GM12878 (cell line): ENCODE data around the gene AMBN. TPM values are rescaled to one million over a fixed set of nuclear protein-coding genes. Genes with fewer than 3 reads are reported as not detected.

Experiments
- ATAC-seq: fragments of 200-7000 bp; cut with Tn5 transposase; 3 replicates; pipeline ENCODE4 v1.9.1; 2020; ENCODE audit warnings: mild to moderate bottlenecking, moderate library complexity
- BruUV-seq: library from RNA; stranded (reverse); fragments of 400-500 nt; replicated peaks from 2 replicates; lab custom pipeline; 2021; lab: Mats Ljungman, UMichigan
- CTCF ChIA-PET: fragments of 300-600 bp; sonication (Branson Sonifier 250); formaldehyde crosslinking; extraction: SDS; loops from one replicate; lab custom pipeline; 2021; ENCODE audit warnings: inconsistent platforms; lab: Yijun Ruan, JAX
- POLR2A ChIA-PET: fragments of 350-600 bp; formaldehyde crosslinking; extraction: SDS; loops from one replicate; lab custom pipeline; 2021; ENCODE audit warnings: inconsistent platforms; lab: Charles Lee
- RAD21 ChIA-PET: fragments of 300-600 bp; sonication (Branson Sonifier 250); formaldehyde crosslinking; loops from one replicate; lab custom pipeline; 2023; ENCODE audit warnings: antibody characterized with exemption; ENCODE audit not compliant: unreplicated experiment; lab: Charles Lee
- SMC1A ChIA-PET: fragments of 300-600 bp; sonication (Branson Sonifier 250); formaldehyde crosslinking; loops from one replicate; lab custom pipeline; 2023; ENCODE audit not compliant: unreplicated experiment, uncharacterized antibody; lab: Charles Lee
- DNase-seq: peaks from one replicate; pipeline ENCODE4 v3.0.0-alpha.2; 2011; ENCODE audit warnings: low read depth, low spot score
- FAIRE-seq: peaks from 3 replicates; lab custom pipeline; 2011; peaks lifted over from hg19 to GRCh38; lab: Jason Lieb, UNC
- H2AFZ ChIP-seq: 2 replicates; pipeline ENCODE4 v1.6.0; 2011; ENCODE audit warnings: low read depth, low read length, control low read depth; ENCODE audit not compliant: control insufficient read depth
- H3K27ac ChIP-seq: 2 replicates; pipeline ENCODE4 v1.5.1; 2011; ENCODE audit warnings: control low read depth; ENCODE audit not compliant: control insufficient read depth, insufficient read depth
- H3K27me3 ChIP-seq, 2 experiments: replicated peaks in 1 of 2; 2 replicates each; pipeline versions ENCODE4 v1.6.0 to v1.6.1; 2011; ENCODE audit warnings: low read length in 1 of 2; ENCODE audit not compliant: control insufficient read depth in 2 of 2, insufficient read depth in 2 of 2
- H3K36me3 ChIP-seq, 2 experiments: 2 replicates each; pipeline ENCODE4 v1.5.1; 2011; ENCODE audit warnings: low read length in 1 of 2; ENCODE audit not compliant: control insufficient read depth in 2 of 2, insufficient read depth in 2 of 2
- H3K4me1 ChIP-seq: 2 replicates; pipeline ENCODE4 v1.6.1; 2011; ENCODE audit warnings: mild to moderate bottlenecking, low read length, moderate library complexity, mixed read lengths; ENCODE audit not compliant: control insufficient read depth, insufficient read depth
- H3K4me2 ChIP-seq: 2 replicates; pipeline ENCODE4 v1.6.0; 2011; ENCODE audit warnings: control low read depth; ENCODE audit not compliant: control insufficient read depth, insufficient read depth
- H3K4me3 ChIP-seq: fragments of 200-600 bp; sonication (generic); 2 replicates; pipeline ENCODE4 v1.5.1; 2016
- H3K79me2 ChIP-seq: 2 replicates; pipeline ENCODE4 v1.6.0; 2011; ENCODE audit warnings: low read length; ENCODE audit not compliant: control insufficient read depth, insufficient read depth
- H3K9ac ChIP-seq: 2 replicates; pipeline ENCODE4 v1.8.0; 2011; ENCODE audit warnings: low read length, control low read depth, mixed read lengths; ENCODE audit not compliant: control insufficient read depth, insufficient read depth
- H3K9me3 ChIP-seq: replicated peaks from 3 replicates; pipeline ENCODE4 v1.5.1; 2011; ENCODE audit warnings: mild to moderate bottlenecking, low read length; ENCODE audit not compliant: control insufficient read depth, insufficient read depth
- H4K20me1 ChIP-seq: 2 replicates; pipeline ENCODE4 v1.6.0; 2011; ENCODE audit not compliant: control insufficient read depth, insufficient read depth
- BMI1 ChIP-seq: fragments of 450-650 bp; IDR thresholded peaks from 2 replicates; pipeline ENCODE4 v1.6.1; 2016; ENCODE audit warnings: mild to moderate bottlenecking, moderate library complexity, borderline replicate concordance
- E4F1 ChIP-seq: fragments of 450-650 bp; IDR thresholded peaks from 2 replicates; pipeline ENCODE4 v1.6.1; 2018; ENCODE audit warnings: borderline replicate concordance, mild to moderate bottlenecking; ENCODE audit not compliant: partially characterized antibody
- EED ChIP-seq: sonication (generic); IDR thresholded peaks from 2 replicates; pipeline ENCODE4 v1.6.1; 2016; ENCODE audit warnings: antibody characterized with exemption, low read depth
- GATAD2B ChIP-seq: fragments of 450-650 bp; conservative IDR thresholded peaks from 2 replicates; pipeline ENCODE4 v1.6.1; 2017; ENCODE audit warnings: low read depth, mild to moderate bottlenecking, moderate library complexity
- HDGF ChIP-seq: fragments of 450-650 bp; IDR thresholded peaks from 2 replicates; pipeline ENCODE4 v1.6.1; 2016; ENCODE audit warnings: antibody characterized with exemption
- IKZF2 ChIP-seq, 2 experiments: fragments of 450-650 bp; IDR thresholded peaks; 2 replicates each; pipeline ENCODE4 v1.6.1; 2017; ENCODE audit warnings: mild to moderate bottlenecking in 2 of 2, moderate library complexity in 2 of 2
- IRF4 ChIP-seq: IDR thresholded peaks from 2 replicates; pipeline ENCODE4 v1.6.1; 2011; ENCODE audit warnings: low read depth, low read length
- LARP7 ChIP-seq: fragments of 450-650 bp; IDR thresholded peaks from 2 replicates; pipeline ENCODE4 v1.6.1; 2017; ENCODE audit warnings: mild to moderate bottlenecking
- NBN ChIP-seq: fragments of 450-650 bp; IDR thresholded peaks from 2 replicates; pipeline ENCODE4 v1.6.1; 2016
- NR2C1 ChIP-seq: fragments of 450-650 bp; IDR thresholded peaks from 2 replicates; pipeline ENCODE4 v1.6.1; 2017; ENCODE audit warnings: antibody characterized with exemption, mild to moderate bottlenecking, moderate library complexity
- NRF1 ChIP-seq: conservative IDR thresholded peaks from 2 replicates; pipeline ENCODE4 v1.6.1; 2011; ENCODE audit warnings: mild to moderate bottlenecking, low read depth, low read length, improper control_type of control experiment
- RCOR1 ChIP-seq: conservative IDR thresholded peaks from 2 replicates; pipeline ENCODE4 v1.6.1; 2012; ENCODE audit warnings: low read depth, low read length, improper control_type of control experiment
- WGBS: methylation state at CpG from one replicate; pipeline ENCODE4 v1.1.6; 2016; ENCODE audit warnings: low lambda C conversion rate; ENCODE audit not compliant: insufficient replicate concordance, insufficient coverage; ENCODE audit errors: missing lambda C conversion rate; 5-methylcytosine and 5-hydroxymethylcytosine counted together
- in situ Hi-C: fragments of 300-500 bp; cut with MboI; formaldehyde crosslinking; loops from 9 replicates; pipeline ENCODE4 v1.14.3; 2018; ENCODE audit warnings: mixed read lengths
- intact Hi-C: fragments of 100-400 bp; cut with micrococcal nuclease; formaldehyde crosslinking; loops from one replicate; pipeline ENCODE4 v1.14.2; 2022; ENCODE audit not compliant: unreplicated experiment
- polyA plus RNA-seq, 11 experiments: library from polyadenylated mRNA; depleted of rRNA in 4 of 11; unstranded in 6 of 11; stranded (reverse) in 5 of 11; fragments of >200 nt; fragmentation: Nextera tagmentation in 4 of 11; fragmentation: Illumina TruSeq in 1 of 11; extraction: Ambion mirVana in 4 of 11; extraction: Trizol in 1 of 11; gene quantifications; 1 replicate in 1 of 11; 2 replicates in 10 of 11; pipeline versions ENCODE4 v1.2.1 to v1.2.3, GENCODE V29; 2011 to 2016; ENCODE audit warnings: inconsistent platforms in 2 of 11, missing spikeins in 2 of 11, low read depth in 1 of 11
- total RNA-seq, 4 experiments: library from RNA; depleted of rRNA in 3 of 4; stranded (reverse); fragments of >200 nt in 3 of 4; fragmentation: Illumina TruSeq in 1 of 4; extraction: Trizol in 1 of 4; gene quantifications; 2 replicates each; pipeline versions ENCODE4 v1.2.1 to v1.2.3, GENCODE V29; 2013 to 2021
- TF ChIP-seq, protein P1 (sequence below): fragments of 450-650 bp; IDR thresholded peaks from 2 replicates; pipeline ENCODE4 v1.6.1; 2017; ENCODE audit warnings: mild to moderate bottlenecking, moderate library complexity
- TF ChIP-seq, protein P2 (sequence below): fragments of 450-650 bp; IDR thresholded peaks from 2 replicates; pipeline ENCODE4 v1.6.1; 2016; ENCODE audit warnings: mild to moderate bottlenecking, moderate library complexity, borderline replicate concordance

AMBN gene
- total and polyA plus RNA-seq, 10 of the 15 experiments (the other 5 are each of a cell fraction or from before 2014, with no cell fraction given), result 0.18 TPM; not detected in 9

DNA sequence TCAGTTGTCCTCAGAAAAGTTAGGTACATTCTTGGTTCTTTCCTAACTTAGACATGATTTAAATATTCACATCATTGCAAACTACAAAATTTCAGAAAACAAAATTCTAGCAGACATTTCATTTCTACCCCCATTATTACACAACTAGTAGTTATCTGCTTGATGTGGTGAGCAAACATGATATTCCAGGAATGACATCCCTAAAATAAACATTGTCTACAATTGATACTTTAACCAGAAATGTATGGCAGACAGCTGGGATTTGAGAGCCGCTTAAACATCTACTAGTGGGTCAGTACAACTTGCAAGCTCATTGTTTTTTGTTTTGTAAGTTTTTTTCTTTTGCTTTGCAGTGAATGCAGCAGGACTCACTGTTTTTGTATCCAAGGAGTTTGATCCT is 32.1 kb upstream of the AMBN start (continued):
- no peak for TF ChIP-seq E4F1
- TF ChIP-seq NRF1, result no peak
- no peak for TF ChIP-seq EED
- TF ChIP-seq LARP7, result no peak
- no peak for TF ChIP-seq NR2C1

DNA sequence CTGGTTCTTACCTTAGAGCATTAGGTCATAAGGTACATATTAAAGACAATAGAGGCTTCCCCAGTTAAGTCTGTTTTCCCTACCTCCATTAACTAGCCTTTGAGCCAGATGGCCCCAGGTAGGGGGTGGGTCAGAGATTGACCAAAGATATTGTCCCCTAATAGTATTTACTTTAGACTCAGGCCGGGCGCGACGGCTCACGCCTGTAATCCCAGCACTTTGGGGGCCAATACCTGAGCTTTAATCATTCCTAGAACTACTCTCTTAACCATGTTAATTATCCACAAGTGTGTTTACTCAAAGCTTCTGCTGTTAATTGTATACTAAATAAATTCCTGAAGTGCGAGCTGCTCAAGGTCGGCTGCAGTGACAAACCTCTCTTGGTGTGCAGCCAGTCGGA is 28.0 kb upstream of the AMBN start:
- POLR2A ChIA-PET, result no interaction called here
- in situ Hi-C loops, result no loop called here
- 82% methylated on average over 8 of the region's 8 CpGs for WGBS
- TF ChIP-seq NBN, result no peak
- TF ChIP-seq IRF4, result no peak
- no peak for TF ChIP-seq RCOR1
- TF ChIP-seq GATAD2B, result no peak
- TF ChIP-seq, protein P1, sequence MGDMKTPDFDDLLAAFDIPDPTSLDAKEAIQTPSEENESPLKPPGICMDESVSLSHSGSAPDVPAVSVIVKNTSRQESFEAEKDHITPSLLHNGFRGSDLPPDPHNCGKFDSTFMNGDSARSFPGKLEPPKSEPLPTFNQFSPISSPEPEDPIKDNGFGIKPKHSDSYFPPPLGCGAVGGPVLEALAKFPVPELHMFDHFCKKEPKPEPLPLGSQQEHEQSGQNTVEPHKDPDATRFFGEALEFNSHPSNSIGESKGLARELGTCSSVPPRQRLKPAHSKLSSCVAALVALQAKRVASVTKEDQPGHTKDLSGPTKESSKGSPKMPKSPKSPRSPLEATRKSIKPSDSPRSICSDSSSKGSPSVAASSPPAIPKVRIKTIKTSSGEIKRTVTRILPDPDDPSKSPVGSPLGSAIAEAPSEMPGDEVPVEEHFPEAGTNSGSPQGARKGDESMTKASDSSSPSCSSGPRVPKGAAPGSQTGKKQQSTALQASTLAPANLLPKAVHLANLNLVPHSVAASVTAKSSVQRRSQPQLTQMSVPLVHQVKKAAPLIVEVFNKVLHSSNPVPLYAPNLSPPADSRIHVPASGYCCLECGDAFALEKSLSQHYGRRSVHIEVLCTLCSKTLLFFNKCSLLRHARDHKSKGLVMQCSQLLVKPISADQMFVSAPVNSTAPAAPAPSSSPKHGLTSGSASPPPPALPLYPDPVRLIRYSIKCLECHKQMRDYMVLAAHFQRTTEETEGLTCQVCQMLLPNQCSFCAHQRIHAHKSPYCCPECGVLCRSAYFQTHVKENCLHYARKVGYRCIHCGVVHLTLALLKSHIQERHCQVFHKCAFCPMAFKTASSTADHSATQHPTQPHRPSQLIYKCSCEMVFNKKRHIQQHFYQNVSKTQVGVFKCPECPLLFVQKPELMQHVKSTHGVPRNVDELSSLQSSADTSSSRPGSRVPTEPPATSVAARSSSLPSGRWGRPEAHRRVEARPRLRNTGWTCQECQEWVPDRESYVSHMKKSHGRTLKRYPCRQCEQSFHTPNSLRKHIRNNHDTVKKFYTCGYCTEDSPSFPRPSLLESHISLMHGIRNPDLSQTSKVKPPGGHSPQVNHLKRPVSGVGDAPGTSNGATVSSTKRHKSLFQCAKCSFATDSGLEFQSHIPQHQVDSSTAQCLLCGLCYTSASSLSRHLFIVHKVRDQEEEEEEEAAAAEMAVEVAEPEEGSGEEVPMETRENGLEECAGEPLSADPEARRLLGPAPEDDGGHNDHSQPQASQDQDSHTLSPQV, result no peak
- no peak for TF ChIP-seq IKZF2 (IDR thresholded peaks at IDR 0.05)
- no peak for TF ChIP-seq HDGF
- TF ChIP-seq, protein P2, sequence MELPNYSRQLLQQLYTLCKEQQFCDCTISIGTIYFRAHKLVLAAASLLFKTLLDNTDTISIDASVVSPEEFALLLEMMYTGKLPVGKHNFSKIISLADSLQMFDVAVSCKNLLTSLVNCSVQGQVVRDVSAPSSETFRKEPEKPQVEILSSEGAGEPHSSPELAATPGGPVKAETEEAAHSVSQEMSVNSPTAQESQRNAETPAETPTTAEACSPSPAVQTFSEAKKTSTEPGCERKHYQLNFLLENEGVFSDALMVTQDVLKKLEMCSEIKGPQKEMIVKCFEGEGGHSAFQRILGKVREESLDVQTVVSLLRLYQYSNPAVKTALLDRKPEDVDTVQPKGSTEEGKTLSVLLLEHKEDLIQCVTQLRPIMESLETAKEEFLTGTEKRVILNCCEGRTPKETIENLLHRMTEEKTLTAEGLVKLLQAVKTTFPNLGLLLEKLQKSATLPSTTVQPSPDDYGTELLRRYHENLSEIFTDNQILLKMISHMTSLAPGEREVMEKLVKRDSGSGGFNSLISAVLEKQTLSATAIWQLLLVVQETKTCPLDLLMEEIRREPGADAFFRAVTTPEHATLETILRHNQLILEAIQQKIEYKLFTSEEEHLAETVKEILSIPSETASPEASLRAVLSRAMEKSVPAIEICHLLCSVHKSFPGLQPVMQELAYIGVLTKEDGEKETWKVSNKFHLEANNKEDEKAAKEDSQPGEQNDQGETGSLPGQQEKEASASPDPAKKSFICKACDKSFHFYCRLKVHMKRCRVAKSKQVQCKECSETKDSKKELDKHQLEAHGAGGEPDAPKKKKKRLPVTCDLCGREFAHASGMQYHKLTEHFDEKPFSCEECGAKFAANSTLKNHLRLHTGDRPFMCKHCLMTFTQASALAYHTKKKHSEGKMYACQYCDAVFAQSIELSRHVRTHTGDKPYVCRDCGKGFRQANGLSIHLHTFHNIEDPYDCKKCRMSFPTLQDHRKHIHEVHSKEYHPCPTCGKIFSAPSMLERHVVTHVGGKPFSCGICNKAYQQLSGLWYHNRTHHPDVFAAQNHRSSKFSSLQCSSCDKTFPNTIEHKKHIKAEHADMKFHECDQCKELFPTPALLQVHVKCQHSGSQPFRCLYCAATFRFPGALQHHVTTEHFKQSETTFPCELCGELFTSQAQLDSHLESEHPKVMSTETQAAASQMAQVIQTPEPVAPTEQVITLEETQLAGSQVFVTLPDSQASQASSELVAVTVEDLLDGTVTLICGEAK, result no peak
- TF ChIP-seq BMI1, result no peak

More for the DNA sequence above, 28.0 kb upstream of the AMBN start:
- Histone ChIP-seq H3K4me3 (no peak overlapping the region), H3K27ac (no peak overlapping the region), H4K20me1 (no peaks in the 10 kb centered on the region), H3K9me3 (no peaks in the 10 kb centered on the region), H2AFZ (no peak overlapping the region), H3K79me2 (no peaks in the 10 kb centered on the region), H3K4me2 (no peak overlapping the region), H3K4me1 (no peaks in the 10 kb centered on the region), H3K27me3 (no peaks in the 10 kb centered on the region; a peak in 1 of 4 replicates), H3K36me3 (no peaks in the 10 kb centered on the region), H3K9ac (no peak overlapping the region)
- DNase-seq, result no peak
- no peak for FAIRE-seq
- intact Hi-C loops, result no loop called here
- no TSS peak for BruUV-seq
- CTCF ChIA-PET, result no interaction called here
- RAD21 ChIA-PET, result no interaction called here
- no peak for ATAC-seq
- SMC1A ChIA-PET, result interaction anchor here (0.6 kb wide), 1 partner anchor 104 kb away, joined by 3 read pairs; no protein-coding TSS in a partner anchor
